Measurements from ENCODE around the gene MSI2.

DNA sequence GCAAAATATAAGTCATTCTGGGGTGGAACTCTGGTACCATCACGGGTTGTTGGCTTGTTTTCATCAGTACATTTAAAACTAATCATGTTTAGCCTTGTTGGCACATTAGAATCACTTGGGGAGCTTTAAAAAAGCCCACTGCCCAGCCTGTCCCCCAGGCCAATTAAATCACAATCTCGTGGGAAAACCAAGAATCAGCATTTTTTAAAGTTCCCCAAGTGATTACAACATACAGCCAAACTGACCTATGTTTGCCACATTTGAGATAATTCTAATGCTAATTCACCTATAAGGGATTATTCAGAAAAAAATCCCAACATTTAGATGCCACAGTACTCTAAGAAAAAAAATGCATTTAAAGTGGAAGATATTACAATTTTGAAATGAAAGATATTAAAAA lies 8.4 kb upstream of the MSI2 start:
- TF ChIP-seq, protein P1, sequence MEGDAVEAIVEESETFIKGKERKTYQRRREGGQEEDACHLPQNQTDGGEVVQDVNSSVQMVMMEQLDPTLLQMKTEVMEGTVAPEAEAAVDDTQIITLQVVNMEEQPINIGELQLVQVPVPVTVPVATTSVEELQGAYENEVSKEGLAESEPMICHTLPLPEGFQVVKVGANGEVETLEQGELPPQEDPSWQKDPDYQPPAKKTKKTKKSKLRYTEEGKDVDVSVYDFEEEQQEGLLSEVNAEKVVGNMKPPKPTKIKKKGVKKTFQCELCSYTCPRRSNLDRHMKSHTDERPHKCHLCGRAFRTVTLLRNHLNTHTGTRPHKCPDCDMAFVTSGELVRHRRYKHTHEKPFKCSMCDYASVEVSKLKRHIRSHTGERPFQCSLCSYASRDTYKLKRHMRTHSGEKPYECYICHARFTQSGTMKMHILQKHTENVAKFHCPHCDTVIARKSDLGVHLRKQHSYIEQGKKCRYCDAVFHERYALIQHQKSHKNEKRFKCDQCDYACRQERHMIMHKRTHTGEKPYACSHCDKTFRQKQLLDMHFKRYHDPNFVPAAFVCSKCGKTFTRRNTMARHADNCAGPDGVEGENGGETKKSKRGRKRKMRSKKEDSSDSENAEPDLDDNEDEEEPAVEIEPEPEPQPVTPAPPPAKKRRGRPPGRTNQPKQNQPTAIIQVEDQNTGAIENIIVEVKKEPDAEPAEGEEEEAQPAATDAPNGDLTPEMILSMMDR (conservative IDR thresholded peaks at IDR 0.05; ENCODE audit: low read length): no peak
- TF ChIP-seq EZH2phosphoT487 (IDR thresholded peaks at IDR 0.05; ENCODE audit: borderline replicate concordance, low read depth, low read length): no peak
